H1 (cell line): ENCODE measurements around the gene DISC1.

Source experiments
- CEBPB ChIP-seq: IDR thresholded peaks from 2 replicates; pipeline ENCODE4 v1.6.1; 2012; ENCODE audit warnings: low read depth, low read length
- CHD2 ChIP-seq: IDR thresholded peaks from 2 replicates; pipeline ENCODE4 v1.6.1; 2012; ENCODE audit warnings: low read length, improper control_type of control experiment
- EP300 ChIP-seq, 2 experiments: IDR thresholded peaks; 1 replicate in 1 of 2; 2 replicates in 1 of 2; pipeline ENCODE4 v1.6.1; 2011 to 2012; ENCODE audit warnings: low read depth in 2 of 2, low read length in 2 of 2, mild to moderate bottlenecking in 2 of 2, borderline replicate concordance in 1 of 2, inconsistent platforms in 1 of 2, moderate library complexity in 1 of 2
- EZH2 ChIP-seq: fragments of 200-600 bp; sonication (generic); IDR thresholded peaks from 2 replicates; pipeline ENCODE4 v1.7.1; 2012; ENCODE audit warnings: low read depth, mild to moderate bottlenecking, moderate library complexity, low read length, inconsistent platforms; ENCODE audit not compliant: severe bottlenecking
- KDM5A ChIP-seq: fragments of 200-600 bp; IDR thresholded peaks from 2 replicates; pipeline ENCODE4 v1.7.1; 2012; ENCODE audit warnings: mild to moderate bottlenecking, low read length, inconsistent platforms, mixed read lengths
- NANOG ChIP-seq: IDR thresholded peaks from 2 replicates; pipeline ENCODE4 v1.6.1; 2011; ENCODE audit warnings: low read length, low read depth, mild to moderate bottlenecking, inconsistent platforms; ENCODE audit not compliant: insufficient read depth, poor library complexity, severe bottlenecking
- RFX5 ChIP-seq: IDR thresholded peaks from 2 replicates; pipeline ENCODE4 v1.6.1; 2011; ENCODE audit warnings: low read depth, low read length, improper control_type of control experiment, borderline replicate concordance
- SIN3A ChIP-seq, 2 experiments: IDR thresholded peaks in 1 of 2; conservative IDR thresholded peaks in 1 of 2; 2 replicates each; pipeline ENCODE4 v1.6.1; 2011 to 2012; ENCODE audit warnings: low read length in 2 of 2, improper control_type of control experiment in 1 of 2, low read depth in 1 of 2, mild to moderate bottlenecking in 1 of 2
- SIRT6 ChIP-seq: IDR thresholded peaks from one replicate; pipeline ENCODE4 v1.7.1; 2012; ENCODE audit warnings: low read length, inconsistent platforms
- SIX5 ChIP-seq: IDR thresholded peaks from 2 replicates; pipeline ENCODE4 v1.6.1; 2011; ENCODE audit warnings: mild to moderate bottlenecking, low read depth, low read length
- TAF1 ChIP-seq: IDR thresholded peaks from 2 replicates; pipeline ENCODE4 v1.6.1; 2011; ENCODE audit warnings: mild to moderate bottlenecking, low read depth, low read length
- TF ChIP-seq, protein P1 (sequence below), 3 experiments: IDR thresholded peaks; 1 replicate in 2 of 3; 2 replicates in 1 of 3; pipeline versions ENCODE4 v1.5.1 to v1.6.1; 2011; ENCODE audit warnings: low read length in 3 of 3, mild to moderate bottlenecking in 3 of 3, inconsistent platforms in 2 of 3, low read depth in 1 of 3, moderate library complexity in 1 of 3; ENCODE audit not compliant: insufficient read depth in 1 of 3; ENCODE audit errors: control extremely low read depth in 1 of 3

DNA sequence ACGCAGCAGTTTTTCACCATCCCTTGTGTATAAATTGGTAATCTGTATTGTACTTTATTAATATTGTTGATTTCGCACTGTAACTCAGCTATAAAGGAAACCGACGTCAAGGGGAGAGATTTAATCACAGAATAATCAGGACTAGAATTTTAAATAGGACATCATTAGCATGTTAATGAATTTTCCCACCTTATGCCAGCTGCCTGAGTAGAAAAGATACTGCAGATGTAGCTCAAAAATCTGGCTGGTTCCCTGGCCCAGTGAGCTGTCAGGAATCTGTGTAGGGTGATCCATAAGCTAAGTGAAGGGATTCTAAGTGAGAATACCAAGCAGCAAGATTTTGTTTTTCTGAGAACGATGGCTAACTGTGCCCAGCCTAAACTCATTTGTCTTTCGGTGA is 195.5 kb downstream of the DISC1 start:
- TF ChIP-seq, protein P1, sequence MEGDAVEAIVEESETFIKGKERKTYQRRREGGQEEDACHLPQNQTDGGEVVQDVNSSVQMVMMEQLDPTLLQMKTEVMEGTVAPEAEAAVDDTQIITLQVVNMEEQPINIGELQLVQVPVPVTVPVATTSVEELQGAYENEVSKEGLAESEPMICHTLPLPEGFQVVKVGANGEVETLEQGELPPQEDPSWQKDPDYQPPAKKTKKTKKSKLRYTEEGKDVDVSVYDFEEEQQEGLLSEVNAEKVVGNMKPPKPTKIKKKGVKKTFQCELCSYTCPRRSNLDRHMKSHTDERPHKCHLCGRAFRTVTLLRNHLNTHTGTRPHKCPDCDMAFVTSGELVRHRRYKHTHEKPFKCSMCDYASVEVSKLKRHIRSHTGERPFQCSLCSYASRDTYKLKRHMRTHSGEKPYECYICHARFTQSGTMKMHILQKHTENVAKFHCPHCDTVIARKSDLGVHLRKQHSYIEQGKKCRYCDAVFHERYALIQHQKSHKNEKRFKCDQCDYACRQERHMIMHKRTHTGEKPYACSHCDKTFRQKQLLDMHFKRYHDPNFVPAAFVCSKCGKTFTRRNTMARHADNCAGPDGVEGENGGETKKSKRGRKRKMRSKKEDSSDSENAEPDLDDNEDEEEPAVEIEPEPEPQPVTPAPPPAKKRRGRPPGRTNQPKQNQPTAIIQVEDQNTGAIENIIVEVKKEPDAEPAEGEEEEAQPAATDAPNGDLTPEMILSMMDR (IDR thresholded peaks at IDR 0.05; ENCODE audit: control extremely low read depth in 1 of 3, insufficient read depth in 1 of 3, low read depth in 1 of 3, low read length in 3 of 3) = no peak
- TF ChIP-seq EZH2 (no peak), EP300 (IDR thresholded peaks at IDR 0.05; ENCODE audit: borderline replicate concordance in 1 of 2, low read depth in 2 of 2, low read length in 2 of 2) (no peak), SIRT6 (no peak), CHD2 (no peak), NANOG (no peak), TAF1 (no peak), SIN3A (conservative IDR thresholded peaks at IDR 0.05 in 1 of 2, IDR thresholded peaks at IDR 0.05 in 1 of 2; ENCODE audit: low read depth in 1 of 2, low read length in 2 of 2) (no peak), KDM5A (no peak), RFX5 (no peak), CEBPB (no peak), SIX5 (no peak)
